GM18858 (cell line): ENCODE results near the gene PLSCR3.

ENCODE experiments used
- ATAC-seq: cut with Tn5 transposase; IDR thresholded peaks from one replicate; pipeline ENCODE4 v1.9.1; 2021; ENCODE audit not compliant: unreplicated experiment

Gene PLSCR3

GRCh38 chr17:7426896-7427489, 32.7 kb upstream of the PLSCR3 start:
- ATAC-seq, result no peak

GRCh38 chr17:7426203-7426863, 32.0 kb upstream of the PLSCR3 start:
- ATAC-seq, result no peak

GRCh38 chr17:7425756-7426155, 31.4 kb upstream of the PLSCR3 start:
- ATAC-seq, result no peak

GRCh38 chr17:7425316-7425715, 31.0 kb upstream of the PLSCR3 start, which contains the start of gene SPEM2:
Gene SPEM2, plus strand, starts transcription at chr17:7425616. Its CDS starts 73 bp downstream, at chr17:7425689.
- no peak for ATAC-seq

GRCh38 chr17:7423679-7424078, 29.4 kb upstream of the PLSCR3 start:
- ATAC-seq, result no peak

GRCh38 chr17:7421186-7421585, 26.9 kb upstream of the PLSCR3 start:
- ATAC-seq, result no peak

- no peak for ATAC-seq
These were observed 25.7 kb upstream of the PLSCR3 start, which contains the start of gene SPEM1 for GRCh38 chr17:7419819-7420610. Gene SPEM1, plus strand, starts transcription at chr17:7420324. Its CDS starts 61 bp downstream, at chr17:7420385.

GRCh38 chr17:7418472-7419152, 24.3 kb upstream of the PLSCR3 start:
- no peak for ATAC-seq

GRCh38 chr17:7417056-7417655, 22.8 kb upstream of the PLSCR3 start:
- ATAC-seq, result no peak

- ATAC-seq, result no peak
These were observed 22.0 kb upstream of the PLSCR3 start for GRCh38 chr17:7416323-7416722.

GRCh38 chr17:7415784-7416183, 21.5 kb upstream of the PLSCR3 start:
- ATAC-seq, result no peak

GRCh38 chr17:7414837-7415236, 20.5 kb upstream of the PLSCR3 start:
- no peak for ATAC-seq

- no peak for ATAC-seq
These were observed 19.1 kb upstream of the PLSCR3 start for GRCh38 chr17:7413346-7413985.

- no peak for ATAC-seq
These were observed 17.1 kb upstream of the PLSCR3 start for GRCh38 chr17:7411427-7411750.

GRCh38 chr17:7410634-7411426, 16.5 kb upstream of the PLSCR3 start:
- ATAC-seq, result no peak

GRCh38 chr17:7409716-7410115, 15.4 kb upstream of the PLSCR3 start:
- no peak for ATAC-seq

GRCh38 chr17:7408863-7409262, 14.5 kb upstream of the PLSCR3 start:
- ATAC-seq, result no peak

GRCh38 chr17:7408252-7408727, 14.0 kb upstream of the PLSCR3 start:
- ATAC-seq, result no peak

GRCh38 chr17:7407485-7408251, 13.3 kb upstream of the PLSCR3 start, which contains the start of gene NLGN2:
Gene NLGN2, plus strand, starts transcription at chr17:7407845. Its CDS starts 411 bp downstream, at chr17:7408256.
- ATAC-seq, result no peak
